ENCODE data around the gene FKBP2.

DNA sequence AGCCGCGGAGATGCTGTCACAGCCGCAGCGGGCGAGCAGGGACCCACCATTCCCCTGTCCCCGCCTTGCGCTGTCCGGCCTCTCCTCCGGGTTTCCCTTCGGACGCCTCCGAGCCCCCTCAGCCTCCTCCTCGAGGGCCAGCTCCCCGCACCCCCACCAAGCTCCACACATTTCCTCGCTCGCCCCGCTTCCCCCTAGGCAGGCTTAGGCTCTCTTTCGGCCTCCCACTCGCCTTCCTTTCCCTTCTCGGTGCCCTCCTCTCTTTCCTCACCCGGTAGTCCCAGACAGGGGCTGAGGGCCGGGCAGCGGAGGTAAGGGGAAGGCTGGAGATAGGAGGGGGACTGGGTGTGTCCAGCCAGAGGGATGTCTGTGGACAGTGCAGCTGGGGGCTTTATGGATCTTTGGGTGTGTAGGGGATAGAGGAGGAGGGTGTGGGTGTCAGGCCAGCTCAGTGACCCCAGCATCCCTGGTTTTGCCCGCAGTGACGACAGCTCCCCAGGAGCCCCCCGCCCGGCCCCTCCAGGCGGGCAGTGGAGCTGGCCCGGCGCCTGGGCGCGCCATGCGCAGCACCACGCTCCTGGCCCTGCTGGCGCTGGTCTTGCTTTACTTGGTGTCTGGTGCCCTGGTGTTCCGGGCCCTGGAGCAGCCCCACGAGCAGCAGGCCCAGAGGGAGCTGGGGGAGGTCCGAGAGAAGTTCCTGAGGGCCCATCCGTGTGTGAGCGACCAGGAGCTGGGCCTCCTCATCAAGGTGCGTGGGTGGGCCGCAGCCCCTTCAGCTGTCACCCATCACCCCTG, 51.8 kb downstream of the FKBP2 start:
- TF ChIP-seq, protein P1, sequence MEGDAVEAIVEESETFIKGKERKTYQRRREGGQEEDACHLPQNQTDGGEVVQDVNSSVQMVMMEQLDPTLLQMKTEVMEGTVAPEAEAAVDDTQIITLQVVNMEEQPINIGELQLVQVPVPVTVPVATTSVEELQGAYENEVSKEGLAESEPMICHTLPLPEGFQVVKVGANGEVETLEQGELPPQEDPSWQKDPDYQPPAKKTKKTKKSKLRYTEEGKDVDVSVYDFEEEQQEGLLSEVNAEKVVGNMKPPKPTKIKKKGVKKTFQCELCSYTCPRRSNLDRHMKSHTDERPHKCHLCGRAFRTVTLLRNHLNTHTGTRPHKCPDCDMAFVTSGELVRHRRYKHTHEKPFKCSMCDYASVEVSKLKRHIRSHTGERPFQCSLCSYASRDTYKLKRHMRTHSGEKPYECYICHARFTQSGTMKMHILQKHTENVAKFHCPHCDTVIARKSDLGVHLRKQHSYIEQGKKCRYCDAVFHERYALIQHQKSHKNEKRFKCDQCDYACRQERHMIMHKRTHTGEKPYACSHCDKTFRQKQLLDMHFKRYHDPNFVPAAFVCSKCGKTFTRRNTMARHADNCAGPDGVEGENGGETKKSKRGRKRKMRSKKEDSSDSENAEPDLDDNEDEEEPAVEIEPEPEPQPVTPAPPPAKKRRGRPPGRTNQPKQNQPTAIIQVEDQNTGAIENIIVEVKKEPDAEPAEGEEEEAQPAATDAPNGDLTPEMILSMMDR (tag by site-specific recombination; IDR thresholded peaks at IDR 0.05), result no peak
- TF ChIP-seq, protein P2, sequence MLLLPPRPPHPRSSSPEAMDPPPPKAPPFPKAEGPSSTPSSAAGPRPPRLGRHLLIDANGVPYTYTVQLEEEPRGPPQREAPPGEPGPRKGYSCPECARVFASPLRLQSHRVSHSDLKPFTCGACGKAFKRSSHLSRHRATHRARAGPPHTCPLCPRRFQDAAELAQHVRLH (tag by site-specific recombination; IDR thresholded peaks at IDR 0.05), result no peak
- no peak for TF ChIP-seq MYNN (tag by site-specific recombination; IDR thresholded peaks at IDR 0.05; ENCODE audit: borderline replicate concordance)
- TF ChIP-seq YY1 (tag by site-specific recombination; IDR thresholded peaks at IDR 0.05), result no peak
- TF ChIP-seq ZNF274 (IDR thresholded peaks at IDR 0.05; ENCODE audit: low read length), result no peak
- no peak for TF ChIP-seq ZNF274 (tag by site-specific recombination; IDR thresholded peaks at IDR 0.05; ENCODE audit: borderline replicate concordance)
- no peak for TF ChIP-seq ZNF561 (tag by site-specific recombination; IDR thresholded peaks at IDR 0.05; ENCODE audit: borderline replicate concordance)
- TF ChIP-seq ZNF623 (tag by site-specific recombination; IDR thresholded peaks at IDR 0.05), result no peak
- no peak for TF ChIP-seq SP3 (tag by site-specific recombination; IDR thresholded peaks at IDR 0.05)
- TF ChIP-seq ZNF626 (tag by site-specific recombination; IDR thresholded peaks at IDR 0.05), result no peak
